RPMI8226 (cell line): Measurements from ENCODE around the gene CARMIL3.

Experiments
- DNase-seq: peaks from one replicate; pipeline ENCODE4 v3.0.0-alpha.2; 2015

CARMIL3 gene

GRCh38 chr14:24077086-24077485 lies 25.3 kb downstream of the CARMIL3 start:
- no peak for DNase-seq

- DNase-seq = no peak
Measured at GRCh38 chr14:24078146-24078545, 26.3 kb downstream of the CARMIL3 start.

- peak; percentile 49 for DNase-seq
Measured at GRCh38 chr14:24079491-24080141, 27.8 kb downstream of the CARMIL3 start.

GRCh38 chr14:24080142-24080530 lies 28.3 kb downstream of the CARMIL3 start:
- no peak for DNase-seq

- peak; percentile 77 for DNase-seq
Measured at GRCh38 chr14:24080888-24081738, 29.3 kb downstream of the CARMIL3 start.

GRCh38 chr14:24081739-24082211 lies 30.0 kb downstream of the CARMIL3 start:
- no peak for DNase-seq

- DNase-seq = no peak
Measured at GRCh38 chr14:24082411-24083080, 30.7 kb downstream of the CARMIL3 start.

- DNase-seq = no peak
Measured at GRCh38 chr14:24083462-24083861, 31.7 kb downstream of the CARMIL3 start.

- DNase-seq = no peak
Measured at GRCh38 chr14:24084440-24084839, 32.6 kb downstream of the CARMIL3 start.

- no peak for DNase-seq
Measured at GRCh38 chr14:24085215-24085614, 33.4 kb downstream of the CARMIL3 start.

- DNase-seq = no peak
Measured at GRCh38 chr14:24086193-24086955, 34.6 kb downstream of the CARMIL3 start.

GRCh38 chr14:24087004-24087403 lies 35.2 kb downstream of the CARMIL3 start:
- no peak for DNase-seq

GRCh38 chr14:24088095-24088494 lies 36.3 kb downstream of the CARMIL3 start:
- DNase-seq = no peak

GRCh38 chr14:24089890-24090289 lies 38.1 kb downstream of the CARMIL3 start:
- no peak for DNase-seq

GRCh38 chr14:24092110-24092504 lies 40.3 kb downstream of the CARMIL3 start:
- DNase-seq = no peak

GRCh38 chr14:24092505-24093206 lies 40.8 kb downstream of the CARMIL3 start:
- DNase-seq = no peak

- no peak for DNase-seq
Measured at GRCh38 chr14:24093207-24093900, 41.5 kb downstream of the CARMIL3 start.

GRCh38 chr14:24093901-24094840 lies 42.4 kb downstream of the CARMIL3 start, which contains the start of gene PCK2:
TSS of gene PCK2 (plus strand) at chr14:24094311. CDS start at chr14:24094406, 95 bp downstream.
- DNase-seq = peak; percentile 87

GRCh38 chr14:24094841-24095270 lies 43.0 kb downstream of the CARMIL3 start:
- DNase-seq = no peak
